Activated gamma-delta T cell treated with Interleukin-2 at 50 U/mL for 16 hours (primary cell): ENCODE data around the gene RRM2.

Experiments
- DNase-seq: peaks from one replicate; pipeline ENCODE4 v3.0.0-alpha.2; 2020

Gene RRM2

DNA sequence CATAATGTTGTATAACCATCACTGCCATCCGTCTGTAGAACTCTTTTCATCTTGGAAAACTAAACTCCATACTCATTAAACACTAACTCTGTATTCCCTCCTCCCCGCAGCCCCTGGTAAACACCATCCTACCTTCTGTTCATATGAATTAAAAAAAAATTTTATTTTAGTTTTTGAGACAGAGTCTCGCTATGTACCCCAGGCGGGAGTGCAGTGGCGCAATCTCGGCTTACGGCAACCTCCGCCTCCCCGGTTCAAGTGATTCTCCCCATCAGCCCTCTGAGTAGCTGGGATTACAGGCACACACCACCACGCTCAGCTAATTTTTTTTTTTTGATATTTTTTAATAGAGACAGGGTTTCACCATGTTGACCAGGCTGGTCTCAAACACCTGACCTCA is 52.9 kb downstream of the RRM2 start:
- no peak for DNase-seq

DNA sequence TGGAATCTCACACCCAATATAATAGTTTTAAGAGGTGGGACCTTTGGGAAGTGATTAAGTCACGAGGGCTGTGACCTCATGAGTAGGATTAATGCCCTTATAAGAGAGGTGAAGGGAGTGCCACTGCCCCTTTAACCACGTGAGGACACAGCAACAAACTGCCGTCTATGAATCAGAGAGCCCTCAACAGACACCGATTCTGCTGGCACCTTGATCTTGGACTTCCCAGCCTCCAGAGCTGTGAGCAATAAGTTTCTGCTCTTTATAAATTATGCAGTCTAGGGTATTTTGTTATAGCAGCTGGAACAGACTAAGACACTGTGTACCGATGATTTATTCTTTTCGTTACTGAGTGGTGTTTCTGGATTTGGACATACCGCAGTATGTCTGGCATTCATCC is 56.2 kb downstream of the RRM2 start:
- no peak for DNase-seq

- no peak for DNase-seq
Measured at GRCh38 chr2:10179422-10179821, 56.9 kb downstream of the RRM2 start.

GRCh38 chr2:10180229-10180628 is 57.7 kb downstream of the RRM2 start:
- DNase-seq: no peak
